Vagina (tissue), 2 donors: Measurements from ENCODE around the gene PCNT.

Experiments
- CTCF ChIP-seq, 3 experiments: fragments of 450-650 bp in 2 of 3; fragments of 200-600 bp in 1 of 3; sonication (generic) in 1 of 3; IDR thresholded peaks; one replicate each; pipeline ENCODE4 v1.5.1; 2017 to 2019; ENCODE audit warnings: antibody characterized with exemption in 3 of 3, mild to moderate bottlenecking in 2 of 3, moderate library complexity in 2 of 3
- POLR2AphosphoS5 ChIP-seq, 2 donors: sonication (generic); formaldehyde crosslinking; IDR thresholded peaks; one replicate each; pipeline ENCODE4 v1.9.0; 2017; ENCODE audit warnings: antibody characterized with exemption in 2 of 2, mild to moderate bottlenecking in 2 of 2, low read depth in 1 of 2; ENCODE audit not compliant: insufficient read depth in 1 of 2

- TF ChIP-seq POLR2AphosphoS5 (IDR thresholded peaks at IDR 0.05; ENCODE audit: insufficient read depth in 1 of 2, low read depth in 1 of 2): no peak
- TF ChIP-seq CTCF (IDR thresholded peaks at IDR 0.05): no peak
Observed at GRCh38 chr21:46371204-46372013, 47.5 kb downstream of the PCNT start.
